ENCODE results near the gene THEM5. TPM values are rescaled to one million over a fixed set of nuclear protein-coding genes. Genes with fewer than 3 reads are reported as not detected.
A peak's percentile ranks its signal among the peaks of the same experiment; 100 is the strongest.

The THEM5 gene
- total and polyA plus RNA-seq, 10 of the 15 experiments (the other 5 are each of a cell fraction or from before 2014, with no cell fraction given): 0.16 TPM; not detected in 9

- TF ChIP-seq ZBTB40 (IDR thresholded peaks at IDR 0.05; ENCODE audit: borderline replicate concordance): no peak
- TF ChIP-seq HDAC2 (IDR thresholded peaks at IDR 0.05): no peak
- TF ChIP-seq RCOR1 (conservative IDR thresholded peaks at IDR 0.05; ENCODE audit: low read depth, low read length): no peak
Observed at GRCh38 chr1:151799179-151800022, 54.1 kb downstream of the THEM5 start (continued).

GRCh38 chr1:151798571-151798970 lies 54.9 kb downstream of the THEM5 start:
- ChIA-PET SMC1A (ENCODE audit: uncharacterized antibody, unreplicated experiment) (interaction anchor here (1.8 kb wide), 1 partner anchor 11 kb away, joined by 4 read pairs; no protein-coding TSS in a partner anchor), POLR2A (no interaction called here)
- no peak for FAIRE-seq
- TF ChIP-seq TARDBP (IDR thresholded peaks at IDR 0.05; ENCODE audit: borderline replicate concordance): no peak
- no peak for TF ChIP-seq PRDM15 (CRISPR knock-in tag; IDR thresholded peaks at IDR 0.05)
- TF ChIP-seq, protein P1, sequence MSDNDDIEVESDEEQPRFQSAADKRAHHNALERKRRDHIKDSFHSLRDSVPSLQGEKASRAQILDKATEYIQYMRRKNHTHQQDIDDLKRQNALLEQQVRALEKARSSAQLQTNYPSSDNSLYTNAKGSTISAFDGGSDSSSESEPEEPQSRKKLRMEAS (IDR thresholded peaks at IDR 0.05; ENCODE audit: low read depth, low read length): no peak
- TF ChIP-seq, protein P2, sequence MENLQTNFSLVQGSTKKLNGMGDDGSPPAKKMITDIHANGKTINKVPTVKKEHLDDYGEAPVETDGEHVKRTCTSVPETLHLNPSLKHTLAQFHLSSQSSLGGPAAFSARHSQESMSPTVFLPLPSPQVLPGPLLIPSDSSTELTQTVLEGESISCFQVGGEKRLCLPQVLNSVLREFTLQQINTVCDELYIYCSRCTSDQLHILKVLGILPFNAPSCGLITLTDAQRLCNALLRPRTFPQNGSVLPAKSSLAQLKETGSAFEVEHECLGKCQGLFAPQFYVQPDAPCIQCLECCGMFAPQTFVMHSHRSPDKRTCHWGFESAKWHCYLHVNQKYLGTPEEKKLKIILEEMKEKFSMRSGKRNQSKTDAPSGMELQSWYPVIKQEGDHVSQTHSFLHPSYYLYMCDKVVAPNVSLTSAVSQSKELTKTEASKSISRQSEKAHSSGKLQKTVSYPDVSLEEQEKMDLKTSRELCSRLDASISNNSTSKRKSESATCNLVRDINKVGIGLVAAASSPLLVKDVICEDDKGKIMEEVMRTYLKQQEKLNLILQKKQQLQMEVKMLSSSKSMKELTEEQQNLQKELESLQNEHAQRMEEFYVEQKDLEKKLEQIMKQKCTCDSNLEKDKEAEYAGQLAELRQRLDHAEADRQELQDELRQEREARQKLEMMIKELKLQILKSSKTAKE (IDR thresholded peaks at IDR 0.05; ENCODE audit: low read depth, poor library complexity, severe bottlenecking): no peak

More at GRCh38 chr1:151798571-151798970, 54.9 kb downstream of the THEM5 start:
- Histone ChIP-seq H3K9me3 (replicated peaks; ENCODE audit: control insufficient read depth, insufficient read depth, low read length) (no peaks in the 10 kb centered on the region), H2AFZ (ENCODE audit: control insufficient read depth, low read depth, low read length) (no peak overlapping the region), H3K79me2 (ENCODE audit: control insufficient read depth, insufficient read depth, low read length) (no peaks in the 10 kb centered on the region), H3K4me1 (ENCODE audit: control insufficient read depth, insufficient read depth, low read length) (no peaks in the 10 kb centered on the region), H3K27me3 (replicated peaks in 1 of 2; ENCODE audit: control insufficient read depth in 2 of 2, insufficient read depth in 2 of 2, low read length in 1 of 2) (peaks cover 0 to 9% of the 10 kb centered on the region in 2 experiments; a peak in 2 of 4 replicates), H3K9ac (ENCODE audit: control insufficient read depth, insufficient read depth, low read length) (no peak overlapping the region), H3K36me3 (ENCODE audit: control insufficient read depth in 2 of 2, insufficient read depth in 2 of 2, low read length in 1 of 2) (no peaks in the 10 kb centered on the region), H4K20me1 (ENCODE audit: control insufficient read depth, insufficient read depth) (no peaks in the 10 kb centered on the region), H3K4me3 (no peak overlapping the region), H3K4me2 (ENCODE audit: control insufficient read depth, insufficient read depth) (no peak overlapping the region), H3K27ac (ENCODE audit: control insufficient read depth, insufficient read depth) (no peak overlapping the region)
- ATAC-seq: peak; percentile 85
- RAD21 ChIA-PET (ENCODE audit: unreplicated experiment): interaction anchor here (0.9 kb wide), 1 partner anchor 29 kb away, joined by 3 read pairs; no protein-coding TSS in a partner anchor
- in situ Hi-C loops (cut with MboI) (no loop called here), intact Hi-C loops (cut with micrococcal nuclease; ENCODE audit: unreplicated experiment) (no loop called here)
- WGBS (ENCODE audit: insufficient coverage, insufficient replicate concordance, low lambda C conversion rate, missing lambda C conversion rate): 61% methylated on average over 5 of the region's 5 CpGs
- BruUV-seq (replicated peaks): no TSS peak
- no peak for DNase-seq (ENCODE audit: low read depth, low spot score)
- CTCF ChIA-PET: interaction anchor here (1.2 to 1.3 kb wide), 2 partner anchors 37 to 38 kb away, joined by 3 read pairs; no protein-coding TSS in a partner anchor

All from GM12878 (cell line).